LNCaP clone FGC (cell line): ENCODE results near the gene TRPC3.

Source experiments
- DNase-seq: peaks from one replicate; pipeline ENCODE4 v3.0.0-alpha.2; 2011; ENCODE audit warnings: low read depth
- H3K4me3 ChIP-seq: 2 replicates; pipeline ENCODE4 v1.5.1; 2011; ENCODE audit warnings: mild to moderate bottlenecking, low read depth, low read length, control low read depth
- TF ChIP-seq, protein P1 (sequence below): IDR thresholded peaks from 2 replicates; pipeline ENCODE4 v1.5.1; 2012; ENCODE audit warnings: mild to moderate bottlenecking; ENCODE audit not compliant: control insufficient read depth, insufficient read depth; ENCODE audit errors: extremely low read depth

TRPC3 gene

DNA sequence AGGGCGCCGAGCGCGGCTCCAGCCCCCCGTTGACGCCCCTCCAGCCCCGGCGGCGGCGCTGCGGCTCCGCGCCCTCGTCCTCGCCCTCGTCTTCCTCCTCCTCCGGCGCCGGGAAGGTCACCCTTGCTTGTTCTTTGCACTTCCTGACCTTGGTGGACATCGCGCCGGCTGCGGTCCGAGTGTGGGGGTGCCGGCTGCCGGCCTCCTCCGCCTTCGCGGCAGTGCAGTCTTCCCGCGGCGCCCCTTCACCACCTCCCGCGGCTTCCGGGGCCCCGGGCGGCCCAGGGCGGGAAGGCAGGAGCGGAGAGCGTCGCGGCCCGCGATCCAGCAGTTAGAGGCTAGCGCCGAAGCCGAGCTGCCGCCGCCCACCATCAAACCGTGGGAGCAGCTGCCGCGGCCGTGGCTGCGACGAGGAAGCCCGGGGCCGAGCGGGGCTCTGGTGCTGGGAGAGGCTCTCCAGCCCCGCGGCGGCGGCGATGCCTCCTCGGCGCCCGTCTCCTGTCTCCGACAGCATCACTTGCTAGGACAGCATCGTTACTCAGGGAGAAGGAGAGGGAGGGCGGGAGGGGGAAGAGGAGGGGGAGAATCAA is at the start of gene TRPC3:
TSS of gene TRPC3 (minus strand) at position 540 of the 590 bp plus-strand sequence. CDS start at position 160, 380 bp downstream.
- TF ChIP-seq, protein P1, sequence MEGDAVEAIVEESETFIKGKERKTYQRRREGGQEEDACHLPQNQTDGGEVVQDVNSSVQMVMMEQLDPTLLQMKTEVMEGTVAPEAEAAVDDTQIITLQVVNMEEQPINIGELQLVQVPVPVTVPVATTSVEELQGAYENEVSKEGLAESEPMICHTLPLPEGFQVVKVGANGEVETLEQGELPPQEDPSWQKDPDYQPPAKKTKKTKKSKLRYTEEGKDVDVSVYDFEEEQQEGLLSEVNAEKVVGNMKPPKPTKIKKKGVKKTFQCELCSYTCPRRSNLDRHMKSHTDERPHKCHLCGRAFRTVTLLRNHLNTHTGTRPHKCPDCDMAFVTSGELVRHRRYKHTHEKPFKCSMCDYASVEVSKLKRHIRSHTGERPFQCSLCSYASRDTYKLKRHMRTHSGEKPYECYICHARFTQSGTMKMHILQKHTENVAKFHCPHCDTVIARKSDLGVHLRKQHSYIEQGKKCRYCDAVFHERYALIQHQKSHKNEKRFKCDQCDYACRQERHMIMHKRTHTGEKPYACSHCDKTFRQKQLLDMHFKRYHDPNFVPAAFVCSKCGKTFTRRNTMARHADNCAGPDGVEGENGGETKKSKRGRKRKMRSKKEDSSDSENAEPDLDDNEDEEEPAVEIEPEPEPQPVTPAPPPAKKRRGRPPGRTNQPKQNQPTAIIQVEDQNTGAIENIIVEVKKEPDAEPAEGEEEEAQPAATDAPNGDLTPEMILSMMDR = no peak
- H3K4me3 ChIP-seq = peak within 1 kb of the TSS; percentile 42
- DNase-seq = no peak

DNA sequence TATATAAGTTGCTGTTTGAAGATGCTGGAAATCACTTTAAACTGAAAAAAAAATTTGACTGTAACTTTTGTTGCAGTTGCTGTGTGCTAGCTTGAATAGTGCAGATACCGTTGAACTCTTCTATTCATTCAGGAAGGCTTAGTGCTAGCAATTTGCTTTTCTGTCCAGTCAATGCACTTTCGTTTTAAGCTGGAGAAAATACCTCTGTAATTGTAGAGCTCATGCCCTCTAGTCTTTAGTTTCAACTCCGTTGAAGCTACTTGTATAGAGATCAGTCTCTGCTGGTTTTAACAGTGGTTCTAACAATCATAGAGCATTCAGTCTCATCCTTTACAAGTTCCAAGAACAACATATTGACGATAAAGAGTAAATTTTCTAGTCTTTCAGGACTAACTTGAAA is 49.0 kb upstream of the TRPC3 start:
- DNase-seq = no peak
- TF ChIP-seq, protein P1 = no peak
- H3K4me3 ChIP-seq = no peak overlapping the region

DNA sequence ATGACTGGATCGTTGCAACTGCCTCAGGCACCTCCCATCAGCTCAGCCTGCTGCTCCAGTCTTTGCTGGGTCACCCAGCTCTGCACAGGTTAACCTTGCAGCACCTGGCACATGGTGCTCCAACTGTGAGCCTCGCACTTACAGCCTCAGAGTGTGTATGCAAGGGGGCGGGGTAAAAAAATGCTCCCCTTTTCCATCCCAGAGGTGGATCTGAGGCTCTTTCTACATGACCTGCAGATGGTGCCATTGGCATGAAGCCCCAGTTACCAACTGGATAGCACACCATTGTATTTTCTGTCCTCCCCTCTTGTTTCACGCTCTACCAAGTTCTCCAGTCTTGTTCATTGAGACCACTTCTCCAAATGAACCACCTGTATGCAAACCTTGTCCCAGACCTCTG is 46.2 kb upstream of the TRPC3 start:
- TF ChIP-seq, protein P1 = no peak
- DNase-seq = no peak
- no peak overlapping the region for H3K4me3 ChIP-seq

DNA sequence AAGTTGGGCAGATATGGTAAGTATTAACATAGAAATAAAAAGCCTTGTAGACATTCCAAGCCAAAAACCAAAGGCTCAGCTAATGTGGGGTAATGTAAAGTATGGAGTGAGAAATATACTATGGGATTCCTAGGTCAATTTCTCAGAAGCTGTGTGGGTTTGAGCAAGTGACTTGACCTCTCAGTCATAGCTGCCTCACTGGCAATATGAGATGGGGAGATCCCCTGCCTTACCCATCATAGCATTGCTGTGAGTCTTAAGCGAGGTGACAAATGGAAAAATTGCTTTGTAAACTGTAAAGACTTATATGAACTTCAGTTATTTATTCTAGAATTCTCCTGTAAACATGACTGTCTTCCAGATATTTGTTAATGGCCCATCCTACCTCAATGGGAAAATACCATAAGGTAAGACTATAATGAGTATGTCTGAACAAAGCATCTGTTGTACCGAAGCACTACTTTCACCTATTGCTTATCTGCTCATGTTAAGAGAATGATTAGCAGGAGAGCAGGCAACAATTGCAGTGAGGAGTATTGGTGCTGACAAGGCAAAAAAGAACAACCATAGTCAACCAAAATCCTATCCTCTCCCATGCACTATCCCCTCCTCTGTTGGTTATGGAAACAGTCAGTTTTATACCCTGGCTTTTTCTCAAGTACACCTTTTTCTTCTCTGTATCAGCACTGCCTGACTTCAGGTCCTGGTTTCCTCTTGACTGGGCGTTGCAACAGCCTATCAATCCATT is 44.1 kb upstream of the TRPC3 start:
- no peak overlapping the region for H3K4me3 ChIP-seq
- peak; percentile 38 for DNase-seq
- TF ChIP-seq, protein P1 = no peak

DNA sequence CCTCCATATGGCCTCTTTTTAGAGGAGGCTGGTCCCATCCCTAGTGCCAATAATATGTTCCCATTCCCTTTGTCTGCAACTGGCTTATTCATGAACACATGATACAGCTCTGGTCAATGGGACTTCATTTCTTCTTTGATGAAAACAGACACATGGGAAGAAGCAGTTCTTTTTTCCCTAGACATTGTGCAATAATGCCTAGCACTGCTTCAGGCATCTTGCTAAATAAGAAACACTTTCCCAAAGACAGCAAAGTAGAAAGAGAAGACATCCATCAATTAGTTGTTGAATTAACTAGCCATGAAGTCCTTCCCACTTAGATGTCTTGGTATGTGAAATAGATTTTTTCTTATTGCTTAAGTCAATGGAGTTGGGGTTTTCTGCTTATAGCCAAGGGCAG is 40.1 kb upstream of the TRPC3 start:
- TF ChIP-seq, protein P1 = no peak
- DNase-seq = no peak
- H3K4me3 ChIP-seq = no peak overlapping the region

DNA sequence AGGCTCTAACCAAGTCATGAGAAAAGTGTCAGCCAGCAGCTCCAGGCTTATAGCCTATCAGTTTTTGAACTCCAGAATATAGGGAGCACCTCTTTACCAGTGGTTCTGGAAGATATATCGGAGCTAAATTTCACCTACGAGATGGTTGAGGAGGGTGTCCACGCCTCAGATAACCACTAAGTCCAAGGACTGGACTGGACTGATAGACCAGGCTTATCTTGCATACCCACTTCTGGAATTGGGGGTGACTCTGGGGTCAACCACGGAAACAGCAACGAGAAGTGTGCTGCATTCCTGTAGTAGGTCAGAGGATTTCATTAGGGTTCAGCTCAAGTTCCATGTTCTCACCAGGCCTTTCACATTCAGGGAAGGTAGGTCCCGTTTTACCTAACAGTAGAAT is 38.6 kb upstream of the TRPC3 start:
- no peak overlapping the region for H3K4me3 ChIP-seq
- DNase-seq = no peak
- TF ChIP-seq, protein P1 = no peak
